K562 (cell line): Measurements from ENCODE around the gene CD52. TPM values are rescaled to one million over a fixed set of nuclear protein-coding genes. Genes with fewer than 3 reads are reported as not detected.

Experiments used
- ATAC-seq: fragments of 200-7000 bp; cut with Tn5 transposase; 3 replicates; pipeline ENCODE4 v1.9.1; 2020; ENCODE audit warnings: moderate library complexity
- BruUV-seq: library from RNA; stranded (reverse); fragments of 400-500 nt; replicated peaks from 2 replicates; lab custom pipeline; 2021; lab: Mats Ljungman, UMichigan
- CTCF ChIA-PET: fragments of 300-600 bp; formaldehyde crosslinking; extraction: SDS; loops from one replicate; lab custom pipeline; 2021; ENCODE audit warnings: low intra/inter-chr PET ratio; lab: Yijun Ruan, JAX
- POLR2A ChIA-PET: fragments of 300-600, 350-650 bp; sonication (Branson Sonifier 250); formaldehyde crosslinking; extraction: SDS; loops from one replicate; lab custom pipeline; 2021; ENCODE audit warnings: antibody characterized with exemption, inconsistent platforms; lab: Yijun Ruan, JAX
- DNase-seq, 4 experiments: peaks; one replicate each; pipeline versions ENCODE4 v3.0.0 to v3.0.0-alpha.2; 2011 to 2018; ENCODE audit warnings: low spot score in 3 of 4, mixed read lengths in 3 of 4; ENCODE audit errors: extremely low read depth in 1 of 4
- FAIRE-seq: peaks from 2 replicates; lab custom pipeline; 2011; peaks lifted over from hg19 to GRCh38; lab: Jason Lieb, UNC
- H2AFZ ChIP-seq: 2 replicates; pipeline ENCODE4 v1.6.0; 2011; ENCODE audit warnings: low read depth, low read length, control low read depth, inconsistent platforms
- H3K27ac ChIP-seq: fragments of 200-600 bp; 3 replicates; pipeline ENCODE4 v1.8.0; 2011; ENCODE audit warnings: low read depth, mild to moderate bottlenecking, control low read depth, inconsistent platforms, low read length, moderate library complexity, mixed read lengths; ENCODE audit errors: extremely low read depth
- H3K27me3 ChIP-seq, 2 experiments: fragments of 300-600 bp in 1 of 2; 2 replicates in 1 of 2; 3 replicates in 1 of 2; pipeline versions ENCODE4 v1.6.0 to v1.8.0; 2011; ENCODE audit warnings: inconsistent platforms in 2 of 2, low read length in 2 of 2, mild to moderate bottlenecking in 1 of 2, mixed read lengths in 1 of 2, moderate library complexity in 1 of 2; ENCODE audit not compliant: control insufficient read depth in 2 of 2, insufficient read depth in 2 of 2
- H3K36me3 ChIP-seq: fragments of 300-600 bp; 3 replicates; pipeline ENCODE4 v1.8.0; 2011; ENCODE audit warnings: mild to moderate bottlenecking, low read length, inconsistent platforms; ENCODE audit not compliant: control insufficient read depth, insufficient read depth
- H3K4me1 ChIP-seq, 2 experiments: fragments of 200-600 bp in 1 of 2; replicated peaks in 1 of 2; 2 replicates in 1 of 2; 3 replicates in 1 of 2; pipeline versions ENCODE4 v1.5.1 to v1.8.0; 2011; ENCODE audit warnings: inconsistent platforms in 2 of 2, low read length in 2 of 2, mild to moderate bottlenecking in 1 of 2, mixed read lengths in 1 of 2, moderate library complexity in 1 of 2; ENCODE audit not compliant: control insufficient read depth in 2 of 2, insufficient read depth in 2 of 2
- H3K4me2 ChIP-seq: 2 replicates; pipeline ENCODE4 v1.6.1; 2011; ENCODE audit warnings: low read length, control low read depth, inconsistent platforms, mixed read lengths; ENCODE audit not compliant: insufficient read depth
- H3K4me3 ChIP-seq: fragments of 200-600 bp; sonication (generic), shearing (Covaris generic); 2 replicates; pipeline ENCODE4 v1.5.1; 2016; ENCODE audit warnings: control low read depth, inconsistent platforms
- H3K79me2 ChIP-seq: fragments of 200-600 bp; 3 replicates; pipeline ENCODE4 v1.8.0; 2011; ENCODE audit warnings: low read length, inconsistent platforms; ENCODE audit not compliant: control insufficient read depth, insufficient read depth
- H3K9ac ChIP-seq, 2 experiments: 2 replicates each; pipeline versions ENCODE4 v1.6.0 to v1.6.1; 2011; ENCODE audit warnings: low read depth in 2 of 2, low read length in 2 of 2, control low read depth in 1 of 2, inconsistent platforms in 1 of 2, mild to moderate bottlenecking in 1 of 2, mixed read lengths in 1 of 2; ENCODE audit not compliant: insufficient read depth in 1 of 2
- H3K9me1 ChIP-seq: one replicate; pipeline ENCODE4 v1.6.0; 2011; ENCODE audit warnings: inconsistent platforms, mild to moderate bottlenecking, low read length, moderate library complexity; ENCODE audit not compliant: control insufficient read depth, insufficient read depth
- H3K9me3 ChIP-seq: replicated peaks from 2 replicates; pipeline ENCODE4 v1.5.1; 2011; ENCODE audit warnings: low read depth, low read length, inconsistent platforms; ENCODE audit not compliant: control insufficient read depth, insufficient read depth
- H4K20me1 ChIP-seq: replicated peaks from 2 replicates; pipeline ENCODE4 v1.6.1; 2011; ENCODE audit warnings: low read length, inconsistent platforms, mixed read lengths; ENCODE audit not compliant: control insufficient read depth, insufficient read depth
- CCAR2 ChIP-seq: fragments of 200-400 bp; formaldehyde crosslinking; IDR thresholded peaks from 2 replicates; pipeline ENCODE4 v1.6.1; 2017; ENCODE audit warnings: mild to moderate bottlenecking, low read depth, low read length
- KDM5B ChIP-seq: fragments of 200-600 bp; sonication (generic); IDR thresholded peaks from 2 replicates; pipeline ENCODE4 v1.6.1; 2012; ENCODE audit warnings: low read depth, mild to moderate bottlenecking, moderate library complexity, low read length, control low read depth, inconsistent platforms; ENCODE audit not compliant: insufficient replicate concordance
- POLR2A ChIP-seq: fragments of 450-650 bp; conservative IDR thresholded peaks from 2 replicates; pipeline ENCODE4 v1.6.1; 2016
- POLR2G ChIP-seq: fragments of 200-400 bp; formaldehyde crosslinking; IDR thresholded peaks from 2 replicates; pipeline ENCODE4 v1.6.1; 2017; ENCODE audit warnings: low read depth, mild to moderate bottlenecking, antibody characterized with exemption, low read length, moderate library complexity
- RBFOX2 ChIP-seq: fragments of 200-400 bp; formaldehyde crosslinking; IDR thresholded peaks from 2 replicates; pipeline ENCODE4 v1.6.1; 2017; ENCODE audit warnings: low read depth, mild to moderate bottlenecking, low read length, moderate library complexity
- TEAD2 ChIP-seq: fragments of 450-650 bp; IDR thresholded peaks from 2 replicates; pipeline ENCODE4 v1.6.1; 2016; ENCODE audit warnings: missing genetic modification characterization, control low read depth, missing compliant biosample characterization
- TRIM28 ChIP-seq: fragments of 450-650 bp; IDR thresholded peaks from 2 replicates; pipeline ENCODE4 v1.6.1; 2017
- ZFP36 ChIP-seq: fragments of 150-350 bp; IDR thresholded peaks from 2 replicates; pipeline ENCODE4 v1.6.1; 2018; ENCODE audit warnings: low read length, low read depth; ENCODE audit not compliant: partially characterized antibody
- ZNF384 ChIP-seq: IDR thresholded peaks from 2 replicates; pipeline ENCODE4 v1.6.1; 2012; ENCODE audit warnings: low read depth, low read length, improper control_type of control experiment
- ZNF57 ChIP-seq: fragments of 450-650 bp; formaldehyde crosslinking; IDR thresholded peaks from 2 replicates; pipeline ENCODE4 v1.4.0; 2020; ENCODE audit warnings: mild to moderate bottlenecking, moderate library complexity
- ZNF696 ChIP-seq: fragments of 250-450 bp; sonication (Bioruptor Pico); conservative IDR thresholded peaks from 2 replicates; pipeline ENCODE4 v1.4.0; 2020; ENCODE audit warnings: mild to moderate bottlenecking, moderate library complexity
- ZNF766 ChIP-seq: fragments of 200-800 bp; sonication (Bioruptor generic); conservative IDR thresholded peaks from 2 replicates; pipeline ENCODE4 v1.6.1; 2016; ENCODE audit warnings: missing genetic modification characterization, missing compliant biosample characterization
- ZNF778 ChIP-seq: fragments of 450-650 bp; formaldehyde crosslinking; IDR thresholded peaks from 2 replicates; pipeline ENCODE4 v1.4.0; 2020; ENCODE audit warnings: mild to moderate bottlenecking, moderate library complexity
- ZNF780A ChIP-seq: fragments of 250-450 bp; sonication (Bioruptor Pico); IDR thresholded peaks from 2 replicates; pipeline ENCODE4 v1.5.0; 2021; ENCODE audit warnings: mild to moderate bottlenecking
- WGBS: fragments of 100-300 bp; shearing (Covaris generic); methylation state at CpG from one replicate; pipeline ENCODE4 v1.1.6; 2016; ENCODE audit warnings: low coverage, mixed read lengths; ENCODE audit not compliant: insufficient coverage; ENCODE audit errors: missing lambda C conversion rate; 5-methylcytosine and 5-hydroxymethylcytosine counted together
- in situ Hi-C: fragments of 300-500 bp; cut with MboI; formaldehyde crosslinking; loops from 4 replicates; pipeline ENCODE4 v1.15.0; 2018; ENCODE audit warnings: inconsistent platforms, mixed read lengths
- intact Hi-C: fragments of 100-400 bp; cut with micrococcal nuclease; formaldehyde crosslinking; loops from 2 replicates; pipeline ENCODE4 v1.14.2; 2022
- polyA plus RNA-seq, 8 experiments: library from polyadenylated mRNA; depleted of rRNA in 4 of 8; stranded (reverse) in 5 of 8; unstranded in 3 of 8; fragments of >200 nt; fragmentation: Nextera tagmentation in 2 of 8; fragmentation: Illumina TruSeq in 1 of 8; extraction: Ambion mirVana in 2 of 8; extraction: Trizol in 1 of 8; gene quantifications; 2 replicates each; pipeline versions ENCODE4 v1.2.1 to v1.2.3, GENCODE V29; 2011 to 2014; ENCODE audit warnings: inconsistent platforms in 1 of 8, missing spikeins in 1 of 8
- total RNA-seq, 7 experiments: library from RNA; depleted of rRNA in 6 of 7; stranded (reverse); fragments of >200 nt in 6 of 7; fragmentation: Illumina TruSeq in 2 of 7; extraction: Trizol in 2 of 7; gene quantifications; 2 replicates each; pipeline versions ENCODE4 v1.2.1 to v1.2.3, GENCODE V29; 2011 to 2021; ENCODE audit warnings: low replicate concordance in 1 of 7
- TF ChIP-seq, protein P1 (sequence below): fragments of 250-450 bp; sonication (Bioruptor Pico); IDR thresholded peaks from 2 replicates; pipeline ENCODE4 v1.8.0; 2022; ENCODE audit warnings: inconsistent platforms
- TF ChIP-seq, protein P2 (sequence below): fragments of 450-650 bp; formaldehyde crosslinking; IDR thresholded peaks from 2 replicates; pipeline ENCODE4 v1.4.0; 2022; ENCODE audit warnings: missing genetic modification characterization
- TF ChIP-seq, protein P3 (sequence below): sonication (generic); formaldehyde crosslinking; IDR thresholded peaks from 2 replicates; pipeline ENCODE4 v1.9.0; 2022; ENCODE audit warnings: mild to moderate bottlenecking, missing genetic modification reagents
- TF ChIP-seq, protein P4 (sequence below): fragments of 450-650 bp; conservative IDR thresholded peaks from 2 replicates; pipeline ENCODE4 v1.6.1; 2016; ENCODE audit warnings: missing genetic modification characterization, low read depth, mild to moderate bottlenecking, missing compliant biosample characterization, moderate library complexity

CD52 gene
- total and polyA plus RNA-seq, 9 of the 15 experiments (the other 6 are each of a cell fraction or from before 2014, with no cell fraction given): 34.9 to 488 (median 173) TPM

DNA sequence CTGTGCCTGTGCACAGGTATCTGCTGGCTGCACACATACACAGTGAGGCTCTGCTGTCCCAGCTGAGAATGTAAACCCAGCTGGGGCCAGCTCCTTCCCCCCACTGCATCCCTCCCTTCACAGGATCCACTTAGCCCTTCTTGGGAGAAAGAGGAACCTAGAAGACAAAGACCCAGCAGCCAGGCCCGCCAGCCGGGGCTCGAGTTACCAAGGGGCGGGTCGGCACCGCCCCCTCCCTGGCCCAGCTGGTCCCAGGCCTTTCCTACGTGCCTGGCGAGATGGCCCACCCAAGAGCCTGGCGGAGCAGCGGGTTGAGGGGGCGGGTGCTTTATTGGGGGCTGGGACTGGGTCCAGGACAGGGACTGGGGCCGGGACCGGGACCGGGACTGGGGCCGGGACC, 35.8 kb upstream of the CD52 start (continued):
- TF ChIP-seq, protein P1, sequence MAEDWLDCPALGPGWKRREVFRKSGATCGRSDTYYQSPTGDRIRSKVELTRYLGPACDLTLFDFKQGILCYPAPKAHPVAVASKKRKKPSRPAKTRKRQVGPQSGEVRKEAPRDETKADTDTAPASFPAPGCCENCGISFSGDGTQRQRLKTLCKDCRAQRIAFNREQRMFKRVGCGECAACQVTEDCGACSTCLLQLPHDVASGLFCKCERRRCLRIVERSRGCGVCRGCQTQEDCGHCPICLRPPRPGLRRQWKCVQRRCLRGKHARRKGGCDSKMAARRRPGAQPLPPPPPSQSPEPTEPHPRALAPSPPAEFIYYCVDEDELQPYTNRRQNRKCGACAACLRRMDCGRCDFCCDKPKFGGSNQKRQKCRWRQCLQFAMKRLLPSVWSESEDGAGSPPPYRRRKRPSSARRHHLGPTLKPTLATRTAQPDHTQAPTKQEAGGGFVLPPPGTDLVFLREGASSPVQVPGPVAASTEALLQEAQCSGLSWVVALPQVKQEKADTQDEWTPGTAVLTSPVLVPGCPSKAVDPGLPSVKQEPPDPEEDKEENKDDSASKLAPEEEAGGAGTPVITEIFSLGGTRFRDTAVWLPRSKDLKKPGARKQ (CRISPR knock-in tag): no peak
- TF ChIP-seq ZNF778 (CRISPR knock-in tag) (no peak), KDM5B (peak; percentile 40), RBFOX2 (no peak), CCAR2 (no peak), ZNF780A (CRISPR knock-in tag) (no peak)

DNA sequence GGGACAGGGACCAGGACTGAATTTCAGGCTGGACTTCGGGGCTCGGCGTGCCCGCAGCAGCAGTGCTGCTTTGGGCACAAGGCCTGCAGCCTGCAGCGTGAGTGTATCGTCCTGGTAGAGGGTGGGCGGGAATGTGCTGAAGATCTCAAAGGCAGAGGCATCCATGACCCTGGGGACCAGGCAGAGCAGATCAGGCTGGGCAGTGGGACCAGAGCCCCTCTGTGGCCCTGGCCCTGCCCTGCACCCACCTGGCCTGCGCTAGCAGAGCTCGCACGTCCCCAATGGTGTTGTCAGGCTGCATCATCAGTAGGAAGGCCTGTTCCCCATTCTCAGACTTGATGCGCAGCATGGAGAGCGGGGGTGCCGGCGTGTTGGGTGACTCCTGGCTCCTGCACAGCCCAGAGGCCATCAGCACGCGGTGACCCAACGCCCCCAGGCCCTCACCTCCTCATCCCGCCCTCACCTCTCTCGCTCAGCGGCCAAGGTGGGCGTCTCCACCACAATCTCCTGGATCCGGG, 35.3 kb upstream of the CD52 start:
- CTCF ChIA-PET: no interaction called here
- H3K36me3 ChIP-seq: peaks cover 55% of the 10 kb centered on the region
- 0 out of 2 replicates have a peak, but pooled peaks cover 4% of the 10 kb centered on the region for H4K20me1 ChIP-seq
- in situ Hi-C loops (no loop called here), intact Hi-C loops (no loop called here)
- no peak overlapping the region; the same call in 2 of the 3 replicates for H3K27ac ChIP-seq
- POLR2A ChIA-PET: interaction anchor here (0.7 kb wide), 1 partner anchor 121 kb away, joined by 3 read pairs; no protein-coding TSS in a partner anchor
- 81% methylated on average over 17 of the region's 22 CpGs for WGBS
- BruUV-seq: no TSS peak
- H3K4me1 ChIP-seq: peaks cover 85 to 93% of the 10 kb centered on the region in 2 experiments
- DNase-seq (peak in 1 of 4 experiments; percentile 25), ATAC-seq (no peak), FAIRE-seq (no peak)
- H3K9me1 ChIP-seq: peaks cover 5% of the 10 kb centered on the region
- no peaks in the 10 kb centered on the region for H3K27me3 ChIP-seq
- no peak overlapping the region for H3K4me2 ChIP-seq
- H3K9me3 ChIP-seq: no peaks in the 10 kb centered on the region
- H3K4me3 ChIP-seq: no peak overlapping the region
- no peak overlapping the region for H2AFZ ChIP-seq
- peaks cover 24% of the 10 kb centered on the region; the same call in 2 of the 3 replicates for H3K79me2 ChIP-seq
- H3K9ac ChIP-seq: peak overlapping the region in 1 of 2 experiments; percentile 65; a peak in 2 of 4 replicates
- no peak for TF ChIP-seq ZNF384
- TF ChIP-seq TEAD2 (tag): no peak
- TF ChIP-seq, protein P2, sequence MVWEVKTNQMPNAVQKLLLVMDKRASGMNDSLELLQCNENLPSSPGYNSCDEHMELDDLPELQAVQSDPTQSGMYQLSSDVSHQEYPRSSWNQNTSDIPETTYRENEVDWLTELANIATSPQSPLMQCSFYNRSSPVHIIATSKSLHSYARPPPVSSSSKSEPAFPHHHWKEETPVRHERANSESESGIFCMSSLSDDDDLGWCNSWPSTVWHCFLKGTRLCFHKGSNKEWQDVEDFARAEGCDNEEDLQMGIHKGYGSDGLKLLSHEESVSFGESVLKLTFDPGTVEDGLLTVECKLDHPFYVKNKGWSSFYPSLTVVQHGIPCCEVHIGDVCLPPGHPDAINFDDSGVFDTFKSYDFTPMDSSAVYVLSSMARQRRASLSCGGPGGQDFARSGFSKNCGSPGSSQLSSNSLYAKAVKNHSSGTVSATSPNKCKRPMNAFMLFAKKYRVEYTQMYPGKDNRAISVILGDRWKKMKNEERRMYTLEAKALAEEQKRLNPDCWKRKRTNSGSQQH: no peak
- TF ChIP-seq ZNF57 (CRISPR knock-in tag): no peak
- TF ChIP-seq ZFP36: no peak
- peak; percentile 50; the same call in 1 of the 2 replicates for TF ChIP-seq POLR2A
- TF ChIP-seq, protein P3, sequence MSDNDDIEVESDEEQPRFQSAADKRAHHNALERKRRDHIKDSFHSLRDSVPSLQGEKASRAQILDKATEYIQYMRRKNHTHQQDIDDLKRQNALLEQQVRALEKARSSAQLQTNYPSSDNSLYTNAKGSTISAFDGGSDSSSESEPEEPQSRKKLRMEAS (CRISPR knock-in tag): 0 out of 2 replicates have a peak, but pooled peaks have one; percentile 16
- peak; percentile 74 for TF ChIP-seq POLR2G
- no peak for TF ChIP-seq ZNF766
- TF ChIP-seq TRIM28: no peak
- TF ChIP-seq, protein P4, sequence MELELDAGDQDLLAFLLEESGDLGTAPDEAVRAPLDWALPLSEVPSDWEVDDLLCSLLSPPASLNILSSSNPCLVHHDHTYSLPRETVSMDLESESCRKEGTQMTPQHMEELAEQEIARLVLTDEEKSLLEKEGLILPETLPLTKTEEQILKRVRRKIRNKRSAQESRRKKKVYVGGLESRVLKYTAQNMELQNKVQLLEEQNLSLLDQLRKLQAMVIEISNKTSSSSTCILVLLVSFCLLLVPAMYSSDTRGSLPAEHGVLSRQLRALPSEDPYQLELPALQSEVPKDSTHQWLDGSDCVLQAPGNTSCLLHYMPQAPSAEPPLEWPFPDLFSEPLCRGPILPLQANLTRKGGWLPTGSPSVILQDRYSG (tag): no peak
- TF ChIP-seq ZNF696 (CRISPR knock-in tag): no peak
